HG02885 (cell line): ENCODE measurements around the gene GOLGA5.
"Not testable (repeated sequence)": the region's sequence is repeated elsewhere in the genome, so short reads cannot be mapped to it uniquely, and the experiment has no call there.

Experiments
- ATAC-seq: cut with Tn5 transposase; IDR thresholded peaks from one replicate; pipeline ENCODE4 v1.9.1; 2021; ENCODE audit warnings: mild to moderate bottlenecking; ENCODE audit not compliant: unreplicated experiment, poor library complexity

GOLGA5 gene

GRCh38 chr14:92819680-92820535, 25.8 kb downstream of the GOLGA5 start:
- ATAC-seq = not testable (repeated sequence)

- ATAC-seq = not testable (repeated sequence)
These were observed 26.4 kb downstream of the GOLGA5 start for GRCh38 chr14:92820536-92820840.

GRCh38 chr14:92830902-92831301, 36.8 kb downstream of the GOLGA5 start:
- no peak for ATAC-seq

GRCh38 chr14:92832137-92832700, 38.1 kb downstream of the GOLGA5 start:
- ATAC-seq = no peak

GRCh38 chr14:92841930-92842329, 47.8 kb downstream of the GOLGA5 start:
- no peak for ATAC-seq

- no peak for ATAC-seq
These were observed 50.1 kb downstream of the GOLGA5 start for GRCh38 chr14:92844204-92844603.

- peak; percentile 93 for ATAC-seq
These were observed 52.2 kb downstream of the GOLGA5 start for GRCh38 chr14:92846162-92846897.

GRCh38 chr14:92847278-92847677, 53.2 kb downstream of the GOLGA5 start:
- no peak for ATAC-seq

- no peak for ATAC-seq
These were observed 53.6 kb downstream of the GOLGA5 start for GRCh38 chr14:92847749-92848148.

- no peak for ATAC-seq
These were observed 54.8 kb downstream of the GOLGA5 start for GRCh38 chr14:92848887-92849286.

- no peak for ATAC-seq
These were observed 56.4 kb downstream of the GOLGA5 start for GRCh38 chr14:92850492-92850891.

- not testable (repeated sequence) for ATAC-seq
These were observed 59.0 kb downstream of the GOLGA5 start for GRCh38 chr14:92853136-92853535.

- ATAC-seq = no peak
These were observed 66.1 kb downstream of the GOLGA5 start for GRCh38 chr14:92860049-92860840.

GRCh38 chr14:92861856-92862745, 68.0 kb downstream of the GOLGA5 start:
- no peak for ATAC-seq

GRCh38 chr14:92863286-92864080, 69.4 kb downstream of the GOLGA5 start:
- ATAC-seq = no peak

GRCh38 chr14:92865674-92866073, 71.6 kb downstream of the GOLGA5 start:
- ATAC-seq = no peak

GRCh38 chr14:92866181-92866752, 72.2 kb downstream of the GOLGA5 start:
- no peak for ATAC-seq
